Measurements from ENCODE around the gene HLA-DMB.

Gene HLA-DMB

GRCh38 chr6:32931211-32931610, 9.6 kb downstream of the HLA-DMB start:
- DNase-seq, result no peak

- DNase-seq, result no peak
Observed at GRCh38 chr6:32922083-32922482, 18.7 kb downstream of the HLA-DMB start.

GRCh38 chr6:32920715-32921114, 20.1 kb downstream of the HLA-DMB start:
- DNase-seq, result no peak

- DNase-seq, result no peak
Observed at GRCh38 chr6:32912951-32913350, 27.9 kb downstream of the HLA-DMB start.

- no peak for DNase-seq
Observed at GRCh38 chr6:32908897-32909296, 31.9 kb downstream of the HLA-DMB start.

- no peak for DNase-seq
Observed at GRCh38 chr6:32906539-32906938, 34.3 kb downstream of the HLA-DMB start.

GRCh38 chr6:32905078-32905477, 35.8 kb downstream of the HLA-DMB start:
- DNase-seq, result no peak

GRCh38 chr6:32903952-32904351, 36.9 kb downstream of the HLA-DMB start:
- DNase-seq, result no peak

- DNase-seq, result no peak
Observed at GRCh38 chr6:32895006-32895345, 45.9 kb downstream of the HLA-DMB start.

- DNase-seq, result peak; percentile 34 to 94 (median 84)
Observed at GRCh38 chr6:32894085-32895005, 46.5 kb downstream of the HLA-DMB start.

- DNase-seq, result no peak
Observed at GRCh38 chr6:32890831-32891230, 50.0 kb downstream of the HLA-DMB start.

GRCh38 chr6:32889533-32889932, 51.3 kb downstream of the HLA-DMB start:
- no peak for DNase-seq

- DNase-seq, result no peak
Observed at GRCh38 chr6:32888576-32888975, 52.3 kb downstream of the HLA-DMB start.

GRCh38 chr6:32887616-32888015, 53.2 kb downstream of the HLA-DMB start:
- no peak for DNase-seq

GRCh38 chr6:32886681-32887383, 54.0 kb downstream of the HLA-DMB start:
- peak in 3 of 56 donors; percentile 14 to 54 (median 32) for DNase-seq

GRCh38 chr6:32885698-32886286, 55.0 kb downstream of the HLA-DMB start:
- DNase-seq, result peak in 1 of 56 donors; percentile 73
